GM12878 (cell line): Measurements from ENCODE around the gene CDC14B. TPM values are rescaled to one million over a fixed set of nuclear protein-coding genes. Genes with fewer than 3 reads are reported as not detected.

Experiments
- ATAC-seq: fragments of 200-7000 bp; cut with Tn5 transposase; 3 replicates; pipeline ENCODE4 v1.9.1; 2020; ENCODE audit warnings: mild to moderate bottlenecking, moderate library complexity
- BruUV-seq: library from RNA; stranded (reverse); fragments of 400-500 nt; replicated peaks from 2 replicates; lab custom pipeline; 2021; lab: Mats Ljungman, UMichigan
- CTCF ChIA-PET: fragments of 300-600 bp; sonication (Branson Sonifier 250); formaldehyde crosslinking; extraction: SDS; loops from one replicate; lab custom pipeline; 2021; ENCODE audit warnings: inconsistent platforms; lab: Yijun Ruan, JAX
- POLR2A ChIA-PET: fragments of 350-600 bp; formaldehyde crosslinking; extraction: SDS; loops from one replicate; lab custom pipeline; 2021; ENCODE audit warnings: inconsistent platforms; lab: Charles Lee
- RAD21 ChIA-PET: fragments of 300-600 bp; sonication (Branson Sonifier 250); formaldehyde crosslinking; loops from one replicate; lab custom pipeline; 2023; ENCODE audit warnings: antibody characterized with exemption; ENCODE audit not compliant: unreplicated experiment; lab: Charles Lee
- SMC1A ChIA-PET: fragments of 300-600 bp; sonication (Branson Sonifier 250); formaldehyde crosslinking; loops from one replicate; lab custom pipeline; 2023; ENCODE audit not compliant: unreplicated experiment, uncharacterized antibody; lab: Charles Lee
- DNase-seq: peaks from one replicate; pipeline ENCODE4 v3.0.0-alpha.2; 2011; ENCODE audit warnings: low read depth, low spot score
- FAIRE-seq: peaks from 3 replicates; lab custom pipeline; 2011; peaks lifted over from hg19 to GRCh38; lab: Jason Lieb, UNC
- H2AFZ ChIP-seq: 2 replicates; pipeline ENCODE4 v1.6.0; 2011; ENCODE audit warnings: low read depth, low read length, control low read depth; ENCODE audit not compliant: control insufficient read depth
- H3K27ac ChIP-seq: 2 replicates; pipeline ENCODE4 v1.5.1; 2011; ENCODE audit warnings: control low read depth; ENCODE audit not compliant: control insufficient read depth, insufficient read depth
- H3K27me3 ChIP-seq, 2 experiments: replicated peaks in 1 of 2; 2 replicates each; pipeline versions ENCODE4 v1.6.0 to v1.6.1; 2011; ENCODE audit warnings: low read length in 1 of 2; ENCODE audit not compliant: control insufficient read depth in 2 of 2, insufficient read depth in 2 of 2
- H3K36me3 ChIP-seq, 2 experiments: 2 replicates each; pipeline ENCODE4 v1.5.1; 2011; ENCODE audit warnings: low read length in 1 of 2; ENCODE audit not compliant: control insufficient read depth in 2 of 2, insufficient read depth in 2 of 2
- H3K4me1 ChIP-seq: 2 replicates; pipeline ENCODE4 v1.6.1; 2011; ENCODE audit warnings: mild to moderate bottlenecking, low read length, moderate library complexity, mixed read lengths; ENCODE audit not compliant: control insufficient read depth, insufficient read depth
- H3K4me2 ChIP-seq: 2 replicates; pipeline ENCODE4 v1.6.0; 2011; ENCODE audit warnings: control low read depth; ENCODE audit not compliant: control insufficient read depth, insufficient read depth
- H3K4me3 ChIP-seq: fragments of 200-600 bp; sonication (generic); 2 replicates; pipeline ENCODE4 v1.5.1; 2016
- H3K79me2 ChIP-seq: 2 replicates; pipeline ENCODE4 v1.6.0; 2011; ENCODE audit warnings: low read length; ENCODE audit not compliant: control insufficient read depth, insufficient read depth
- H3K9ac ChIP-seq: 2 replicates; pipeline ENCODE4 v1.8.0; 2011; ENCODE audit warnings: low read length, control low read depth, mixed read lengths; ENCODE audit not compliant: control insufficient read depth, insufficient read depth
- H3K9me3 ChIP-seq: replicated peaks from 3 replicates; pipeline ENCODE4 v1.5.1; 2011; ENCODE audit warnings: mild to moderate bottlenecking, low read length; ENCODE audit not compliant: control insufficient read depth, insufficient read depth
- H4K20me1 ChIP-seq: 2 replicates; pipeline ENCODE4 v1.6.0; 2011; ENCODE audit not compliant: control insufficient read depth, insufficient read depth
- ATF3 ChIP-seq: IDR thresholded peaks from 2 replicates; pipeline ENCODE4 v1.6.1; 2011; ENCODE audit warnings: low read depth, mild to moderate bottlenecking, low read length, moderate library complexity, borderline replicate concordance; ENCODE audit errors: extremely low read depth
- CBFB ChIP-seq: IDR thresholded peaks from 2 replicates; pipeline ENCODE4 v1.6.1; 2016; ENCODE audit warnings: antibody characterized with exemption, low read depth
- CEBPB ChIP-seq, 2 experiments: fragments of 150-350 bp in 1 of 2; IDR thresholded peaks; 2 replicates each; pipeline ENCODE4 v1.6.1; 2012 to 2014; ENCODE audit warnings: low read depth in 2 of 2, low read length in 2 of 2, borderline replicate concordance in 1 of 2, inconsistent platforms in 1 of 2
- DPF2 ChIP-seq: fragments of 450-650 bp; IDR thresholded peaks from 2 replicates; pipeline ENCODE4 v1.6.1; 2017; ENCODE audit warnings: mild to moderate bottlenecking
- HCFC1 ChIP-seq: fragments of 150-350 bp; IDR thresholded peaks from 2 replicates; pipeline ENCODE4 v1.6.1; 2014; ENCODE audit warnings: low read length
- JUNB ChIP-seq: IDR thresholded peaks from 2 replicates; pipeline ENCODE4 v1.6.1; 2016; ENCODE audit warnings: antibody characterized with exemption, mild to moderate bottlenecking
- KLF5 ChIP-seq: fragments of 450-650 bp; IDR thresholded peaks from 2 replicates; pipeline ENCODE4 v1.6.1; 2014; ENCODE audit warnings: mild to moderate bottlenecking; ENCODE audit not compliant: partially characterized antibody
- MLLT1 ChIP-seq: fragments of 450-650 bp; IDR thresholded peaks from 2 replicates; pipeline ENCODE4 v1.6.1; 2016; ENCODE audit warnings: mild to moderate bottlenecking
- MYB ChIP-seq: fragments of 150-350 bp; IDR thresholded peaks from 2 replicates; pipeline ENCODE4 v1.6.1; 2014; ENCODE audit warnings: mild to moderate bottlenecking, low read depth, low read length, borderline replicate concordance
- NR2C1 ChIP-seq: fragments of 450-650 bp; IDR thresholded peaks from 2 replicates; pipeline ENCODE4 v1.6.1; 2017; ENCODE audit warnings: antibody characterized with exemption, mild to moderate bottlenecking, moderate library complexity
- PAX5 ChIP-seq: IDR thresholded peaks from 2 replicates; pipeline ENCODE4 v1.6.1; 2011; ENCODE audit warnings: low read depth, low read length, borderline replicate concordance
- RELB ChIP-seq: fragments of 450-650 bp; IDR thresholded peaks from 2 replicates; pipeline ENCODE4 v1.6.1; 2017; ENCODE audit warnings: low read depth, mild to moderate bottlenecking, moderate library complexity
- RUNX3 ChIP-seq: IDR thresholded peaks from 2 replicates; pipeline ENCODE4 v1.6.1; 2012; ENCODE audit warnings: low read length, inconsistent platforms
- SMARCA5 ChIP-seq: fragments of 450-650 bp; IDR thresholded peaks from 2 replicates; pipeline ENCODE4 v1.6.1; 2017; ENCODE audit warnings: mild to moderate bottlenecking
- ZZZ3 ChIP-seq: IDR thresholded peaks from 2 replicates; pipeline ENCODE4 v1.6.1; 2011; ENCODE audit warnings: low read depth; ENCODE audit not compliant: control insufficient read depth, insufficient read length
- WGBS: methylation state at CpG from one replicate; pipeline ENCODE4 v1.1.6; 2016; ENCODE audit warnings: low lambda C conversion rate; ENCODE audit not compliant: insufficient replicate concordance, insufficient coverage; ENCODE audit errors: missing lambda C conversion rate; 5-methylcytosine and 5-hydroxymethylcytosine counted together
- in situ Hi-C: fragments of 300-500 bp; cut with MboI; formaldehyde crosslinking; loops from 9 replicates; pipeline ENCODE4 v1.14.3; 2018; ENCODE audit warnings: mixed read lengths
- intact Hi-C: fragments of 100-400 bp; cut with micrococcal nuclease; formaldehyde crosslinking; loops from one replicate; pipeline ENCODE4 v1.14.2; 2022; ENCODE audit not compliant: unreplicated experiment
- polyA plus RNA-seq, 11 experiments: library from polyadenylated mRNA; depleted of rRNA in 4 of 11; unstranded in 6 of 11; stranded (reverse) in 5 of 11; fragments of >200 nt; fragmentation: Nextera tagmentation in 4 of 11; fragmentation: Illumina TruSeq in 1 of 11; extraction: Ambion mirVana in 4 of 11; extraction: Trizol in 1 of 11; gene quantifications; 1 replicate in 1 of 11; 2 replicates in 10 of 11; pipeline versions ENCODE4 v1.2.1 to v1.2.3, GENCODE V29; 2011 to 2016; ENCODE audit warnings: inconsistent platforms in 2 of 11, missing spikeins in 2 of 11, low read depth in 1 of 11
- total RNA-seq, 4 experiments: library from RNA; depleted of rRNA in 3 of 4; stranded (reverse); fragments of >200 nt in 3 of 4; fragmentation: Illumina TruSeq in 1 of 4; extraction: Trizol in 1 of 4; gene quantifications; 2 replicates each; pipeline versions ENCODE4 v1.2.1 to v1.2.3, GENCODE V29; 2013 to 2021

The CDC14B gene
- total and polyA plus RNA-seq, 10 of the 15 experiments (the other 5 are each of a cell fraction or from before 2014, with no cell fraction given) = 3.7 to 11.7 (median 6.2) TPM

GRCh38 chr9:96483197-96483596 lies 136.4 kb downstream of the CDC14B start:
- no peak overlapping the region for H3K4me2 ChIP-seq
- H3K27ac ChIP-seq = no peak overlapping the region
- BruUV-seq = no TSS peak
- TF ChIP-seq ZZZ3 = no peak
- no peak for TF ChIP-seq SMARCA5
- no peak for TF ChIP-seq JUNB
- no peak for TF ChIP-seq MYB
- TF ChIP-seq NR2C1 = no peak
- TF ChIP-seq ATF3 = no peak
- TF ChIP-seq CEBPB (IDR thresholded peaks at IDR 0.05; ENCODE audit: borderline replicate concordance in 1 of 2, low read depth in 2 of 2, low read length in 2 of 2) = no peak
- no peak for TF ChIP-seq RUNX3
- no peak for TF ChIP-seq RELB
- TF ChIP-seq MLLT1 = no peak
- TF ChIP-seq CBFB = no peak
- TF ChIP-seq DPF2 = no peak
- TF ChIP-seq HCFC1 = no peak
- no peak for TF ChIP-seq PAX5
- TF ChIP-seq KLF5 = no peak
- RAD21 ChIA-PET = interaction anchor here (1.0 kb wide), 1 partner anchor 34 kb away, joined by 3 read pairs; the partner anchor contains the start of gene HABP4
- H2AFZ ChIP-seq = no peak overlapping the region
- H4K20me1 ChIP-seq = no peaks in the 10 kb centered on the region
- SMC1A ChIA-PET = interaction anchor here (1.9 kb wide), 1 partner anchor 26 kb away, joined by 5 read pairs; no protein-coding TSS in a partner anchor
- POLR2A ChIA-PET = interaction anchor here (0.5 to 1.4 kb wide), 2 partner anchors 33 to 45 kb away, joined by 3 read pairs; partner anchors contain the start of gene HABP4
- intact Hi-C loops (no loop called here), in situ Hi-C loops (no loop called here)
- no peaks in the 10 kb centered on the region for H3K9me3 ChIP-seq
- WGBS = 91% methylated on average over 4 of the region's 4 CpGs
- no peaks in the 10 kb centered on the region for H3K79me2 ChIP-seq
- no peaks in the 10 kb centered on the region for H3K27me3 ChIP-seq
- H3K36me3 ChIP-seq = no peaks in the 10 kb centered on the region
- H3K4me3 ChIP-seq = no peak overlapping the region
- DNase-seq (no peak), ATAC-seq (no peak), FAIRE-seq (no peak)
- peaks cover 26% of the 10 kb centered on the region for H3K4me1 ChIP-seq
- no peak overlapping the region for H3K9ac ChIP-seq
- CTCF ChIA-PET = interaction anchor here (1.4 to 2.2 kb wide), 2 partner anchors 83 to 184 kb away, joined by 3 to 4 read pairs; no protein-coding TSS in a partner anchor
